Neuron (in vitro differentiated cells): ENCODE data around the gene TINAGL1.

Experiments used
- H2AFZ ChIP-seq: one replicate; pipeline ENCODE4 v1.6.1; 2013; ENCODE audit warnings: low read depth, mild to moderate bottlenecking, inconsistent platforms, low read length, moderate library complexity
- H3K27me3 ChIP-seq: one replicate; pipeline ENCODE4 v1.6.1; 2013; ENCODE audit warnings: low read length; ENCODE audit not compliant: insufficient read depth
- H3K36me3 ChIP-seq: one replicate; pipeline ENCODE4 v1.6.1; 2013; ENCODE audit warnings: low read length; ENCODE audit not compliant: insufficient read depth
- H3K4me1 ChIP-seq: one replicate; pipeline ENCODE4 v1.6.1; 2013; ENCODE audit warnings: low read length; ENCODE audit not compliant: insufficient read depth
- H3K4me3 ChIP-seq: 2 replicates; pipeline ENCODE4 v1.5.1; 2013; ENCODE audit warnings: mild to moderate bottlenecking, low read length, moderate library complexity
- H3K9me3 ChIP-seq: one replicate; pipeline ENCODE4 v1.6.1; 2013; ENCODE audit warnings: low read length

The TINAGL1 gene

GRCh38 chr1:31572323-31573104 lies 3.8 kb upstream of the TINAGL1 start:
- Histone ChIP-seq H2AFZ (no peak overlapping the region), H3K9me3 (no peaks in the 10 kb centered on the region), H3K4me3 (no peak overlapping the region), H3K4me1 (peaks cover 7% of the 10 kb centered on the region), H3K27me3 (peaks cover 49% of the 10 kb centered on the region), H3K36me3 (no peaks in the 10 kb centered on the region)

GRCh38 chr1:31573261-31573660 lies 3.1 kb upstream of the TINAGL1 start:
- Histone ChIP-seq H2AFZ (no peak overlapping the region), H3K4me1 (peaks cover 7% of the 10 kb centered on the region), H3K9me3 (no peaks in the 10 kb centered on the region), H3K27me3 (peaks cover 54% of the 10 kb centered on the region), H3K4me3 (no peak overlapping the region), H3K36me3 (no peaks in the 10 kb centered on the region)

- peaks cover 57% of the 10 kb centered on the region for H3K27me3 ChIP-seq
- no peaks in the 10 kb centered on the region for H3K36me3 ChIP-seq
- no peak overlapping the region for H2AFZ ChIP-seq
- H3K4me3 ChIP-seq = no peak overlapping the region
- H3K9me3 ChIP-seq = no peaks in the 10 kb centered on the region
- peaks cover under 1% of the 10 kb centered on the region for H3K4me1 ChIP-seq
Observed at GRCh38 chr1:31574749-31575368, 1.5 kb upstream of the TINAGL1 start.

- Histone ChIP-seq H3K36me3 (no peaks in the 10 kb centered on the region), H3K27me3 (peaks cover 62% of the 10 kb centered on the region), H2AFZ (no peak overlapping the region), H3K4me1 (no peaks in the 10 kb centered on the region), H3K9me3 (no peaks in the 10 kb centered on the region), H3K4me3 (no peak overlapping the region)
Observed at GRCh38 chr1:31575369-31576140, 760 bp upstream of the TINAGL1 start.

- no peak overlapping the region for H2AFZ ChIP-seq
- H3K4me3 ChIP-seq = no peak overlapping the region
- no peaks in the 10 kb centered on the region for H3K4me1 ChIP-seq
- peaks cover 68% of the 10 kb centered on the region for H3K27me3 ChIP-seq
- no peaks in the 10 kb centered on the region for H3K36me3 ChIP-seq
- no peaks in the 10 kb centered on the region for H3K9me3 ChIP-seq
Observed at GRCh38 chr1:31576743-31577455, 584 bp downstream of the TINAGL1 start.

- H3K27me3 ChIP-seq = peaks cover 68% of the 10 kb centered on the region
- H3K36me3 ChIP-seq = no peaks in the 10 kb centered on the region
- H2AFZ ChIP-seq = no peak overlapping the region
- no peaks in the 10 kb centered on the region for H3K4me1 ChIP-seq
- no peak overlapping the region for H3K4me3 ChIP-seq
- no peaks in the 10 kb centered on the region for H3K9me3 ChIP-seq
Observed at GRCh38 chr1:31577515-31578192, 1.3 kb downstream of the TINAGL1 start.

- Histone ChIP-seq H3K36me3 (no peaks in the 10 kb centered on the region), H3K9me3 (no peaks in the 10 kb centered on the region), H2AFZ (no peak overlapping the region), H3K4me3 (no peak overlapping the region), H3K4me1 (no peaks in the 10 kb centered on the region), H3K27me3 (peaks cover 68% of the 10 kb centered on the region)
Observed at GRCh38 chr1:31579374-31579773, 3.1 kb downstream of the TINAGL1 start.

GRCh38 chr1:31580513-31580870 lies 4.2 kb downstream of the TINAGL1 start:
- no peaks in the 10 kb centered on the region for H3K4me1 ChIP-seq
- H3K36me3 ChIP-seq = no peaks in the 10 kb centered on the region
- no peaks in the 10 kb centered on the region for H3K9me3 ChIP-seq
- H3K4me3 ChIP-seq = no peak overlapping the region
- H3K27me3 ChIP-seq = peaks cover 69% of the 10 kb centered on the region
- H2AFZ ChIP-seq = no peak overlapping the region

- peaks cover 65% of the 10 kb centered on the region for H3K27me3 ChIP-seq
- no peak overlapping the region for H3K4me3 ChIP-seq
- no peaks in the 10 kb centered on the region for H3K9me3 ChIP-seq
- no peaks in the 10 kb centered on the region for H3K4me1 ChIP-seq
- no peak overlapping the region for H2AFZ ChIP-seq
- H3K36me3 ChIP-seq = no peaks in the 10 kb centered on the region
Observed at GRCh38 chr1:31580891-31581603, 4.7 kb downstream of the TINAGL1 start.

GRCh38 chr1:31581821-31582810 lies 5.8 kb downstream of the TINAGL1 start:
- peaks cover 54% of the 10 kb centered on the region for H3K27me3 ChIP-seq
- H3K9me3 ChIP-seq = no peaks in the 10 kb centered on the region
- H3K36me3 ChIP-seq = no peaks in the 10 kb centered on the region
- H2AFZ ChIP-seq = no peak overlapping the region
- H3K4me1 ChIP-seq = no peaks in the 10 kb centered on the region
- H3K4me3 ChIP-seq = no peak overlapping the region
